H1 (cell line): ENCODE data around the gene INO80. TPM values are rescaled to one million over a fixed set of nuclear protein-coding genes. Genes with fewer than 3 reads are reported as not detected.

Experiments used
- CTCF ChIA-PET: fragments of 300-600 bp; sonication (Branson Sonifier 250); formaldehyde crosslinking; loops from one replicate; lab custom pipeline; 2021; ENCODE audit not compliant: partially characterized antibody; lab: Charles Lee
- POLR2A ChIA-PET: fragments of 300-600 bp; sonication (Branson Sonifier 250); formaldehyde crosslinking; loops from one replicate; lab custom pipeline; 2021; ENCODE audit warnings: inconsistent platforms; ENCODE audit not compliant: partially characterized antibody; lab: Charles Lee
- DNase-seq, 2 experiments: peaks; one replicate each; pipeline versions ENCODE4 v3.0.0 to v3.0.0-alpha.2; 2010 to 2022; ENCODE audit warnings: low spot score in 2 of 2, low read depth in 1 of 2, mixed read lengths in 1 of 2
- FAIRE-seq: peaks from 2 replicates; lab custom pipeline; 2011; peaks lifted over from hg19 to GRCh38; lab: Jason Lieb, UNC
- H2AFZ ChIP-seq: 2 replicates; pipeline ENCODE4 v1.8.1; 2012; ENCODE audit warnings: low read length, inconsistent platforms
- H2AK5ac ChIP-seq: 2 replicates; pipeline ENCODE4 v1.6.1; 2013; ENCODE audit warnings: low read depth, low read length
- H2BK120ac ChIP-seq: replicated peaks from 2 replicates; pipeline ENCODE3; 2013; ENCODE audit warnings: low read depth, low read length, inconsistent platforms
- H2BK12ac ChIP-seq: 2 replicates; pipeline ENCODE4 v1.6.1; 2013; ENCODE audit warnings: low read depth, low read length
- H2BK15ac ChIP-seq: 2 replicates; pipeline ENCODE4 v1.6.1; 2013; ENCODE audit warnings: low read length
- H2BK20ac ChIP-seq: 2 replicates; pipeline ENCODE4 v1.6.1; 2013; ENCODE audit warnings: low read length
- H2BK5ac ChIP-seq: 2 replicates; pipeline ENCODE4 v1.6.1; 2013; ENCODE audit warnings: low read depth, low read length
- H3K14ac ChIP-seq: 2 replicates; pipeline ENCODE4 v1.6.1; 2013; ENCODE audit warnings: inconsistent platforms; ENCODE audit not compliant: insufficient read length
- H3K18ac ChIP-seq: 2 replicates; pipeline ENCODE4 v1.6.1; 2013; ENCODE audit warnings: low read length; ENCODE audit errors: extremely low read depth
- H3K23ac ChIP-seq: 2 replicates; pipeline ENCODE4 v1.6.1; 2013; ENCODE audit warnings: inconsistent platforms; ENCODE audit not compliant: insufficient read length
- H3K23me2 ChIP-seq: 2 replicates; pipeline ENCODE4 v1.6.1; 2013; ENCODE audit warnings: low read depth, low read length
- H3K27ac ChIP-seq: 2 replicates; pipeline ENCODE4 v1.6.1; 2011; ENCODE audit warnings: low read depth, low read length, inconsistent platforms
- H3K27me3 ChIP-seq, 4 experiments: replicated peaks in 1 of 4; 1 replicate in 1 of 4; 2 replicates in 3 of 4; pipeline versions ENCODE4 v1.6.1 to v1.8.1; 2011 to 2013; ENCODE audit warnings: low read length in 3 of 4, mild to moderate bottlenecking in 3 of 4, inconsistent platforms in 2 of 4, mixed read lengths in 2 of 4, moderate library complexity in 1 of 4; ENCODE audit not compliant: control insufficient read depth in 3 of 4, insufficient read depth in 3 of 4; ENCODE audit errors: extremely low read depth in 1 of 4
- H3K36me3 ChIP-seq, 4 experiments: 2 replicates each; pipeline versions ENCODE4 v1.6.1 to v1.8.1; 2011 to 2013; ENCODE audit warnings: mild to moderate bottlenecking in 4 of 4, low read length in 3 of 4, moderate library complexity in 2 of 4, control low read depth in 1 of 4, inconsistent platforms in 1 of 4; ENCODE audit not compliant: insufficient read depth in 4 of 4, control insufficient read depth in 2 of 4
- H3K4ac ChIP-seq: replicated peaks from 2 replicates; pipeline ENCODE3; 2013; ENCODE audit warnings: low read length, low read depth, mixed read lengths, inconsistent platforms; ENCODE audit not compliant: insufficient read length
- H3K4me1 ChIP-seq, 4 experiments: replicated peaks in 1 of 4; 1 replicate in 1 of 4; 2 replicates in 3 of 4; pipeline versions ENCODE4 v1.6.1 to v1.8.1; 2011 to 2013; ENCODE audit warnings: low read length in 3 of 4, inconsistent platforms in 2 of 4, mixed read lengths in 1 of 4; ENCODE audit not compliant: insufficient read depth in 4 of 4, control insufficient read depth in 3 of 4
- H3K4me2 ChIP-seq, 2 experiments: 2 replicates each; pipeline versions ENCODE4 v1.6.1 to v1.8.1; 2011 to 2013; ENCODE audit warnings: low read depth in 2 of 2, low read length in 2 of 2, control low read depth in 1 of 2, inconsistent platforms in 1 of 2, mild to moderate bottlenecking in 1 of 2; ENCODE audit not compliant: insufficient read depth in 1 of 2
- H3K4me3 ChIP-seq, 4 experiments: fragments of 200-600, 300-600 bp in 1 of 4; sonication (generic), shearing (Covaris generic), sonication (Bioruptor Twin) in 1 of 4; 2 replicates each; pipeline versions ENCODE4 v1.5.1 to v1.8.1; 2011 to 2016; ENCODE audit warnings: low read length in 4 of 4, low read depth in 3 of 4, control low read depth in 2 of 4, inconsistent platforms in 2 of 4, mild to moderate bottlenecking in 2 of 4, mixed read lengths in 1 of 4, moderate library complexity in 1 of 4; ENCODE audit not compliant: insufficient read depth in 2 of 4; ENCODE audit errors: extremely low read depth in 1 of 4
- H3K56ac ChIP-seq: replicated peaks from 2 replicates; pipeline ENCODE3; 2013; ENCODE audit warnings: low read depth, mild to moderate bottlenecking, mixed read lengths, low read length, inconsistent platforms; ENCODE audit not compliant: insufficient read length
- H3K79me1 ChIP-seq: 2 replicates; pipeline ENCODE4 v1.6.1; 2013; ENCODE audit warnings: low read depth, low read length, control low read depth
- H3K79me2 ChIP-seq, 2 experiments: 2 replicates each; pipeline versions ENCODE4 v1.6.1 to v1.8.1; 2012 to 2013; ENCODE audit warnings: low read length in 2 of 2, mild to moderate bottlenecking in 2 of 2, inconsistent platforms in 1 of 2; ENCODE audit not compliant: insufficient read depth in 2 of 2, control insufficient read depth in 1 of 2
- H3K9ac ChIP-seq, 4 experiments: replicated peaks in 1 of 4; 1 replicate in 1 of 4; 2 replicates in 3 of 4; pipeline versions ENCODE4 v1.6.1 to v1.8.1; 2011 to 2013; ENCODE audit warnings: low read depth in 3 of 4, low read length in 3 of 4, control low read depth in 2 of 4, mild to moderate bottlenecking in 2 of 4, moderate library complexity in 2 of 4, inconsistent platforms in 1 of 4; ENCODE audit errors: extremely low read depth in 1 of 4
- H3K9me3 ChIP-seq, 2 experiments: 2 replicates each; pipeline versions ENCODE4 v1.6.1 to v1.8.1; 2012 to 2013; ENCODE audit warnings: mild to moderate bottlenecking in 2 of 2, moderate library complexity in 2 of 2, control low read depth in 1 of 2, inconsistent platforms in 1 of 2, low read depth in 1 of 2, low read length in 1 of 2, mixed read lengths in 1 of 2; ENCODE audit not compliant: insufficient read depth in 2 of 2
- H4K20me1 ChIP-seq, 2 experiments: replicated peaks in 1 of 2; 2 replicates each; pipeline versions ENCODE3 to v1.8.1; 2011 to 2013; ENCODE audit warnings: inconsistent platforms in 2 of 2, low read length in 2 of 2, mild to moderate bottlenecking in 1 of 2; ENCODE audit not compliant: insufficient read depth in 2 of 2, control insufficient read depth in 1 of 2
- H4K5ac ChIP-seq: 2 replicates; pipeline ENCODE4 v1.6.1; 2013; ENCODE audit warnings: low read length, low read depth, mixed read lengths, inconsistent platforms; ENCODE audit not compliant: insufficient read length
- H4K8ac ChIP-seq: 2 replicates; pipeline ENCODE4 v1.8.0; 2013; ENCODE audit warnings: mild to moderate bottlenecking, moderate library complexity, low read length, inconsistent platforms; ENCODE audit not compliant: insufficient read depth; ENCODE audit errors: extremely low read depth
- H4K91ac ChIP-seq: replicated peaks from 2 replicates; pipeline ENCODE3; 2013; ENCODE audit warnings: low read length, mixed read lengths, inconsistent platforms; ENCODE audit not compliant: insufficient read length
- ASH2L ChIP-seq: fragments of 200-600, 300-600 bp; sonication (generic); IDR thresholded peaks from one replicate; pipeline ENCODE4 v1.7.1; 2017; ENCODE audit warnings: low read length
- EZH2 ChIP-seq: fragments of 200-600 bp; sonication (generic); IDR thresholded peaks from 2 replicates; pipeline ENCODE4 v1.7.1; 2012; ENCODE audit warnings: low read depth, mild to moderate bottlenecking, moderate library complexity, low read length, inconsistent platforms; ENCODE audit not compliant: severe bottlenecking
- RBBP5 ChIP-seq: IDR thresholded peaks from 2 replicates; pipeline ENCODE4 v1.7.1; 2012; ENCODE audit warnings: low read depth, mild to moderate bottlenecking, inconsistent platforms, low read length, moderate library complexity, borderline replicate concordance
- SIX5 ChIP-seq: IDR thresholded peaks from 2 replicates; pipeline ENCODE4 v1.6.1; 2011; ENCODE audit warnings: mild to moderate bottlenecking, low read depth, low read length
- WGBS, 2 experiments: shearing (Covaris generic) in 1 of 2; methylation state at CpG; one replicate each; pipeline versions ENCODE4 v1.1.6 to v1.1.7; 2013 to 2015; ENCODE audit warnings: low lambda C conversion rate in 2 of 2, mixed read lengths in 2 of 2, inconsistent platforms in 1 of 2, low coverage in 1 of 2, missing lambda C conversion rate in 1 of 2; ENCODE audit not compliant: insufficient replicate concordance in 2 of 2, insufficient coverage in 1 of 2, insufficient read length in 1 of 2; ENCODE audit errors: extremely low coverage in 1 of 2, missing lambda C conversion rate in 1 of 2; 5-methylcytosine and 5-hydroxymethylcytosine counted together
- polyA plus RNA-seq, 7 experiments: library from polyadenylated mRNA; depleted of rRNA in 3 of 7; stranded (reverse) in 5 of 7; unstranded in 2 of 7; fragments of >200 nt in 5 of 7; fragments of 200-250 nt in 2 of 7; gene quantifications; 1 replicate in 5 of 7; 2 replicates in 1 of 7; 4 replicates in 1 of 7; pipeline versions ENCODE4 v1.2.1 to v1.2.3, GENCODE V29; 2011 to 2013; ENCODE audit warnings: missing spikeins in 2 of 7, mixed read lengths in 2 of 7
- total RNA-seq: library from RNA; stranded (reverse); fragmentation: NEBNext Ultra II Directional; extraction: Animal tissue kit (Norgen Biotek cat#: 25700); gene quantifications from 2 replicates; pipeline ENCODE4 v1.2.1, GENCODE V29; 2021
- TF ChIP-seq, protein P1 (sequence below): IDR thresholded peaks from 2 replicates; pipeline ENCODE4 v1.6.1; 2011; ENCODE audit warnings: low read depth, mild to moderate bottlenecking, low read length; ENCODE audit not compliant: insufficient read depth

INO80 gene
- total and polyA plus RNA-seq, 2 of the 8 experiments (the other 6 are each of a cell fraction or from before 2014, with no cell fraction given), result 4.3 to 24.5 TPM

DNA sequence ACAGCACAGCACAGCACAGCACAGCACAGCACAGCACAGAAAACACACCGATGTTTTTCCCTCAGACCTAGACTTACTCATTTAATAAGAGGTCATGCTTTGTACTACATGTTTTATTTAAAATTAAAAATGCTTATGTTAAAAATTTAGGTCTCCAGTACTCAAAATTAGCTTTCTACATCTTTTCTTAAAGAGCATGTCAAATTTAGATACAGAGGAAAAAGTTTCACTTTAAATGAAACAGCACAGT, 84.1 kb downstream of the INO80 start:
- TF ChIP-seq RBBP5 (no peak), SIX5 (no peak), ASH2L (no peak), EZH2 (no peak)
- TF ChIP-seq, protein P1, sequence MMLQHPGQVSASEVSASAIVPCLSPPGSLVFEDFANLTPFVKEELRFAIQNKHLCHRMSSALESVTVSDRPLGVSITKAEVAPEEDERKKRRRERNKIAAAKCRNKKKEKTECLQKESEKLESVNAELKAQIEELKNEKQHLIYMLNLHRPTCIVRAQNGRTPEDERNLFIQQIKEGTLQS, result no peak
- Histone ChIP-seq H3K4me3 (no peak overlapping the region), H2BK15ac (no peak overlapping the region), H4K91ac (no peak overlapping the region), H2AK5ac (no peak overlapping the region), H2AFZ (no peak overlapping the region), H3K9ac (no peak overlapping the region), H3K27me3 (no peaks in the 10 kb centered on the region), H3K23ac (no peak overlapping the region), H2BK20ac (no peak overlapping the region), H3K18ac (no peak overlapping the region), H3K79me2 (no peaks in the 10 kb centered on the region; a peak in 1 of 4 replicates), H2BK5ac (no peak overlapping the region), H3K27ac (no peak overlapping the region), H3K4ac (no peak overlapping the region), H3K56ac (no peak overlapping the region), H4K20me1 (no peaks in the 10 kb centered on the region), H3K23me2 (no peaks in the 10 kb centered on the region; the same call in 1 of the 2 replicates), H3K9me3 (no peaks in the 10 kb centered on the region), H4K5ac (no peak overlapping the region), H3K4me2 (no peak overlapping the region), H3K14ac (no peak overlapping the region), H3K4me1 (no peaks in the 10 kb centered on the region), H2BK120ac (no peak overlapping the region), H2BK12ac (no peak overlapping the region), H3K79me1 (no peaks in the 10 kb centered on the region; the same call in 1 of the 2 replicates), H4K8ac (no peak overlapping the region; the same call in 1 of the 2 replicates), H3K36me3 (peaks cover 0 to 3% (median 1%) of the 10 kb centered on the region in 4 experiments; a peak in 6 of 8 replicates)
- CTCF ChIA-PET, result interaction anchor here (0.8 to 1.9 kb wide), 3 partner anchors 10 to 154 kb away, joined by 3 to 7 read pairs (median 3); no protein-coding TSS in a partner anchor
- FAIRE-seq, result no peak
- WGBS, 2 experiments, result 74% methylated on average over 1 of the region's 1 CpG; no CpG with 5 or more reads in 1 of the 2 experiments
- POLR2A ChIA-PET, result interaction anchor here (0.9 kb wide), 1 partner anchor 9 kb away, joined by 3 read pairs; no protein-coding TSS in a partner anchor
- DNase-seq, result no peak
